Anterior cingulate cortex (tissue), 58 donors: ENCODE results near the gene BRSK1.

Source experiments
- DNase-seq, 58 donors: peaks; one replicate each; lab custom pipeline; 2025; lab: John Stamatoyannopoulos, UW

BRSK1 gene

DNA sequence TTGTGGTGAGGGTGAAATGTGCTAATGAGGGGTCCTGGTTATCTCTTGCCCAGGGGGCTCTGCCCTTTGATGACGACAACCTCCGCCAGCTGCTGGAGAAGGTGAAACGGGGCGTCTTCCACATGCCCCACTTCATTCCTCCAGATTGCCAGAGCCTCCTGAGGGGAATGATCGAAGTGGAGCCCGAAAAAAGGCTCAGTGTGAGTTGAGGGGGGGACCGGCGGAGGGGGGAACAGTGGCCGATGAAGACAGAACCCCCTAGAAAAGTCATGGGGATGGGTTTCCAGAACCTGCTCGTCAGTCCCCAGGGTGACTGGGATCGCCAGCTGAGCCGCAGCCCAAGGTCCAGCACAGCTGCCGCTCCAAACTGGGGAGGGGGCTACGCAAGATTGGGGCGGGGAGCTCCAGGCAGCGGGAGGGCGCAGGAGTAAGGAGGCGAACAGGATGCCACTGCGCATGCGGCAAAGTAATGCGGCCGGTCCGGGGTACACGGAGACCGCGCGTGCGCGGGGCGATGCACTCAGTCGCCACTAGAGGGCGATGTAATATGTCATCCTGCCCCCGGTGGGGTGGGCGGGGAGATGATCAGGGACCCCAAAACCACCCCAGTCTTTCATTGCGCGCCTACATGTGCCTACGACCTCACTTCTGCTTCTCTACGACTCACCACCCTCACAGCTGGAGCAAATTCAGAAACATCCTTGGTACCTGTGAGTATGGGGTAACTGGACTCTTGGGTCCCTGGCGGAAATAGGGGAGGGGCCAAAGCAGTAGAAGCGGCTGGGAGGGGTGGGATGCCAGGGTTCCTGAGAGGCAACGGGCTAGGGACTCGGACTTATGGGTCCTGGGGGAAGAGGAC lies 17.9 kb downstream of the BRSK1 start:
- DNase-seq, result peak in 57 of 58 donors; percentile 11 to 90 (median 74)

GRCh38 chr19:55302318-55302703 lies 18.5 kb downstream of the BRSK1 start:
- no peak for DNase-seq

- no peak for DNase-seq
Measured at GRCh38 chr19:55303477-55303876, 19.7 kb downstream of the BRSK1 start.

DNA sequence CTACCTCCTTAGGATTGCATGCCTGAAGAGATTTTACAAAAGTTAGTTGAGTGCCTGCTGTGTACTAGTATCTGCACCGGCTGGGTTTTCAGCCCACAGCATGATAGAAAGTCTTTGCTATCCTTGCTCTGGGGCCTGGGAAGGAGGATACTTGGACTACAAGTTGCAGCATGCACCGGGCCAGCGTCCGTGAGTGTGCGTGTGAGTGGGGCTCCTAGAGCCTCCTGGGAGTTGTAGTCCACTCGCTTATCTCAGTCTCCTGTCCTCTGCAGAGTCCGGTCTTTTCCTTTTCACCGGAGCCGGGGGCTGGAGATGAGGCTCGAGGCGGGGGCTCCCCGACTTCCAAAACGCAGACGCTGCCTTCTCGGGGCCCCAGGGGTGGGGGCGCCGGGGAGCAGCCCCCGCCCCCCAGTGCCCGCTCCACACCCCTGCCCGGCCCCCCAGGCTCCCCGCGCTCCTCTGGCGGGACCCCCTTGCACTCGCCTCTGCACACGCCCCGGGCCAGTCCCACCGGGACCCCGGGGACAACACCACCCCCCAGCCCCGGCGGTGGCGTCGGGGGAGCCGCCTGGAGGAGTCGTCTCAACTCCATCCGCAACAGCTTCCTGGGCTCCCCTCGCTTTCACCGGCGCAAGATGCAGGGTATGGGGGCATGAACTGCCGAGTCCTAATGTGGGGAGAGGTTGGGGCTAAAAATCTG lies 20.6 kb downstream of the BRSK1 start:
- DNase-seq, result no peak

- DNase-seq, result no peak
Measured at GRCh38 chr19:55304980-55305379, 21.2 kb downstream of the BRSK1 start.

DNA sequence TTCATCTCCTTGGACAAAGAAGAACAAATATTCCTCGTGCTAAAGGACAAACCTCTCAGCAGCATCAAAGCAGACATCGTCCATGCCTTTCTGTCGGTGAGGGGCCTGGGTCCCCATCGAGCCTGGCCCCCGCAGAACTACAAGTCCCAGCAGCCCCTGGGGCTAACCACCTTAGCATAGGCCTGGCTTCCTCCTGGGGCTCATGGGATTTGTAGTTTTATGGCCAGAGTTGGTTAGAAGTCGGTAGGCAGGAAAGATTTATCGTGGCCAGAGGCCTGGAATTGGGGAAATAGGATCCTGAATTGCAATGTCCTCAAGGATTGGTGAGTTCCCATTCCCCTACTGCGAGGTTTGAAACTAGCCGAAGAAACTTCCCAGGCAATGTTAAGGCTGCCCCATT lies 21.7 kb downstream of the BRSK1 start:
- no peak for DNase-seq

DNA sequence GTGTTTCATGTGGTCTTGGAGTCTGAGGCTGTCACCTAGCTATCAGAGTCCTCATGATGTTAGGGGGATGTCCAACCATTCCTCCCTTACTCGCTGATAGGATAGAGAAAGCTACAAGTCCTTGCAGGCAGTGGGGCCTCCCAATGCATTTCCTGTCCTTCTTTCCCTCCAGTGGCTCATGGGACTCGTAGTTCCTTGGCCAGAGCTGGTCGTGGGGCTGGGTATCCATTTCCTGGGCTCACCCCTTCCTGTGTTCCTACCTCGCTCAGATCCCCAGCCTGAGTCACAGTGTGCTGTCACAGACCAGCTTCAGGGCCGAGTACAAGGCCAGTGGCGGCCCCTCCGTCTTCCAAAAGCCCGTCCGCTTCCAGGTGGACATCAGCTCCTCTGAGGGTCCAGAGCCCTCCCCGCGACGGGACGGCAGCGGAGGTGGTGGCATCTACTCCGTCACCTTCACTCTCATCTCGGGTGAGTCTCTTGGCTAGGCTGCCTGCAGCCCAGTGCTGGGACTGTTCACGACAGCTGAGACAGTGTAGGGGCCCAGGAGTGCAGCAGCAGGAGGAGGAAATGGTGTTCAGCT lies 22.3 kb downstream of the BRSK1 start:
- no peak for DNase-seq

GRCh38 chr19:55306712-55307111 lies 22.9 kb downstream of the BRSK1 start:
- no peak for DNase-seq

DNA sequence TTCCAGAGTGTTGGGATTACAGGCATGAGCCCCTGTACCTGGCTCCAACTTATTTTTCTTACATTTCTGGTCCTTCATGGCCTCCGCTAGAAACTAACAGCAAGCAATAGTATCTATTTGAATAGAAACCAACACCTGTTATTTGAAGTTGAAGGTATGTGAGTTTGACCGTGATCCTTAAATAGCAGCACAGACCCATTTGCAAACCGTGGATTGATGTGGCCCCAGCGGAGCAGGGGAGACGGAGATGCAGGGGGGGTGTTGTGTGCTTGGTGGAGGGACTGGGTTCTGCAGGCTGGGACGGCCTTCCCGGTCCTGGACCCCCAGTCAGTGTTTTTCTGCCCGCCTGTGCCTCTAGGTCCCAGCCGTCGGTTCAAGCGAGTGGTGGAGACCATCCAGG lies 24.5 kb downstream of the BRSK1 start:
- DNase-seq, result no peak

- DNase-seq, result no peak
Measured at GRCh38 chr19:55309448-55309847, 25.7 kb downstream of the BRSK1 start.

DNA sequence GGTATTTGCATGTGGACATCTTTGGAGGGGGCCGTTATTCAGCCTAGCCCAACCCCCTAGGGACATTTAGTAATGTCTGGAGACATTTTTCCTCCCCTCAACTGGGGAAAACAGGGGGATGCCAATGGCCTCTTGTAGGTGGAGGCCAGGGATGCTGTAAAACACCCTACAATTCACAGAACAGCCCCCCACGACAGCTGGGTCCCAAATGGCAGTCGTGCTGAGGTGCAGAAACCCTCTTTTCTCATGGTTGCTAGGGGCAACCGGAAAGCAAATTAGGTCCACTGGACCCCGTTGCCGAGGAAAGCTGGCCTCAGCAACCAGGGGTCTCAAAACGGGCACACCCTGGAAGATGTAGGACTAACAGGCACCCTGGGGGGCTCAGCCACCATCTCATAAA lies 26.7 kb downstream of the BRSK1 start:
- no peak for DNase-seq

- no peak for DNase-seq
Measured at GRCh38 chr19:55311397-55311796, 27.6 kb downstream of the BRSK1 start.

DNA sequence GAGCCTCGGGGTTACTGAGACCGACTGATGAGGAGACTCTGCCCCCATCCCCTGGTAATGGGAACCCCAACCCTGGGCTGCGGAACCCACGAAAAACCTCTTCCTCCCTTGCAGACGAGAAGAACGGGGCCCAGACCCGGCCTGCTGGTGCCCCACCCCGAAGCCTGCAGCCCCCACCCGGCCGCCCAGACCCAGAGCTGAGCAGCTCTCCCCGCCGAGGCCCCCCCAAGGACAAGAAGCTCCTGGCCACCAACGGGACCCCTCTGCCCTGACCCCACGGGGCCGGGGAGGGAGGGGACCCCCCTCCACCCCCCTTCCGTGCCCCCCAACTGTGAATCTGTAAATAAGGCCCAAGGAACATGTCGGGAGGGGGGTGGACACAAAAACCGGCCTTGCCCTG lies 28.0 kb downstream of the BRSK1 start:
- DNase-seq, result no peak

- DNase-seq, result no peak
Measured at GRCh38 chr19:55312621-55313512, 29.1 kb downstream of the BRSK1 start.

DNA sequence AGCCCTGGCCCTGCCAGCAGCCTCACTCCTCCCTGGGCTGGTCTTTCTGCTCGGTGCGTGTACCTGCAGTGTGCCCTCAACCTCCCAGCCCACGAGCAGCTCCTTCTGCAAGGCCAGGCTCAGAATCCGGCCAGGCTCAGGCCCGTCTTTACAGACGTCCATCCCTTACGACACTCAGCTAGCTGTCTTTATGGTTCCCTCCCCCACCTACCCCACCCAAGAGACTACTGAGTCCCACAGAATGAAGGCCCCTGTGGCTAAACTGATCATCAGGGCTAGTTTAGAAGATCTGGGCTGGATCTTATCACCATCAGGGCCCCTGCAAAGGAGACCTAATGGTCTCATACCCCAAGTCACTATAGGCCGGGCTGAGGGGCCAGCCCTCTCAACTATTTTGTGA lies 30.6 kb downstream of the BRSK1 start:
- no peak for DNase-seq

DNA sequence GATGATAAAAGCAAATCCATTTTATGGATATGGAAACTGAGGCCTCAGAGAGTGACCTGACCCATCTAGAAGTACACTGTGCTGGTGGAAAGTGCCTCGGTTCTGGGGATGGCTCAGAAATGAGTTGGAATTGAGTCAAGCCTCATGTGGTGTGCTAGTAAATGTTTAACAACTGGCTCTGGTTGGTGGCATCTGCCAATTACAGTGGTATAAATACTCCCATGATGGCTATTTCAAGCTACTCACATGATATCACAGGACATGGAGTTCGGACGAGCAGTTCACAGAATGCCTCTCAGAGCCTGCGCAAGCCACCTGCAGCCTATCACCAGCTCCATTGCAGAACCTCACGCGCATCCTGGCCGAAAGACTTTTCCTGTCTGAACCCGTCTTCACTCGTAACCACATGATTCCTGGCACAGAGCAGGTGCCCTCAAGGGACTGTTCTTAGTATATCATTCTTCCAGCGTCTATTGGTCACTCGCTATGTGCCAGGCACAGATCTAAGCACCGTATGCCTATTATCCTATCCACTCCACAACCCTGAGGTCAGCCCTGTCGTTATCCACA lies 32.2 kb downstream of the BRSK1 start:
- no peak for DNase-seq

- no peak for DNase-seq
Measured at GRCh38 chr19:55316646-55317045, 32.8 kb downstream of the BRSK1 start.

DNA sequence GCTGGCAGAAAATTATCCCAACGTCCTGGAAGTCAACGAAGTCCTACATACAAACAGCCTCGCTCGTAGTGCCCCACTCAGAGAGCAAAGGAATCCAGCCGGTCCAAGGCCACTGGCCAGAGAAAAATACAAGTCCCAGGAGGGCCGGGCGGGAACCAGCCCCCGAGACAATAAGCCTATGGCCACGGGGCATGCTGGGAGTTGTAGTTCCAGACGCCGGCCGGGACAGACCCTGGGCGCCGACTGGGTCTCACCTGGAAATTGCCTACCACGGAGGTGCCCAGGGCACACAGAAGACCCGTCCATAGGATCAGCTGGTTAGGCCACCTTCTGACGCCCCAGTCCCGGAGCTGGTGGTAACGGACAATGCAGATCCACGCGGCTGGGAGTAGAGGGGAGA lies 36.0 kb downstream of the BRSK1 start:
- peak in 19 of 58 donors; percentile 4 to 49 (median 19) for DNase-seq

- DNase-seq, result no peak
Measured at GRCh38 chr19:55320844-55321419, 37.1 kb downstream of the BRSK1 start.
